ENCODE data around the gene NUTF2.
"Not testable (repeated sequence)": the region's sequence is repeated elsewhere in the genome, so short reads cannot be mapped to it uniquely, and the experiment has no call there.

NUTF2 gene

GRCh38 chr16:67833415-67834241 is 13.1 kb upstream of the NUTF2 start:
- DNase-seq: peak; percentile 88 to 99 (median 96)
- intact Hi-C loops (cut with DNase I): no loop called here

- intact Hi-C loops (cut with DNase I): no loop called here
- DNase-seq: no peak
Observed at GRCh38 chr16:67834242-67834614, 12.5 kb upstream of the NUTF2 start.

GRCh38 chr16:67837190-67837589 is 9.5 kb upstream of the NUTF2 start:
- intact Hi-C loops (cut with DNase I); DNase-seq: not testable (repeated sequence)

- intact Hi-C loops (cut with DNase I): no loop called here
- DNase-seq: no peak
Observed at GRCh38 chr16:67837811-67838210, 8.9 kb upstream of the NUTF2 start.

GRCh38 chr16:67841198-67841815 is 5.4 kb upstream of the NUTF2 start:
- intact Hi-C loops (cut with DNase I): loop anchor here (10.0 kb wide), 3 partner anchors 53 to 317 kb away; partner anchors contain the start of genes ACD, C16orf86, ENKD1 and PARD6A
- DNase-seq: no peak

GRCh38 chr16:67841816-67842508 is 4.8 kb upstream of the NUTF2 start, which contains the start of gene THAP11:
Gene THAP11 (plus strand): TSS chr16:67842320. CDS start chr16:67842555, 235 bp downstream.
- intact Hi-C loops (cut with DNase I): loop anchor here (10.0 kb wide), 3 partner anchors 53 to 317 kb away; partner anchors contain the start of genes ACD, C16orf86, ENKD1 and PARD6A

GRCh38 chr16:67842509-67843342 is 4.0 kb upstream of the NUTF2 start:
- intact Hi-C loops (cut with DNase I): loop anchor here (10.0 kb wide), 3 partner anchors 52 to 318 kb away; partner anchors contain the start of genes ACD, C16orf86, ENKD1 and PARD6A
- DNase-seq: peak; percentile 44 to 96 (median 78)

More at GRCh38 chr16:67841816-67842508, 4.8 kb upstream of the NUTF2 start, which contains the start of gene THAP11:
- peak; percentile 86 to 99 (median 94) for DNase-seq

GRCh38 chr16:67843343-67843765 is 3.4 kb upstream of the NUTF2 start:
- no peak for DNase-seq
- intact Hi-C loops (cut with DNase I): loop anchor here (10.0 kb wide), 3 partner anchors 51 to 319 kb away; partner anchors contain the start of genes ACD, C16orf86, ENKD1 and PARD6A

- intact Hi-C loops (cut with DNase I): loop anchor here (10.0 kb wide), 3 partner anchors 50 to 320 kb away; partner anchors contain the start of genes ACD, C16orf86, ENKD1 and PARD6A
- no peak for DNase-seq
Observed at GRCh38 chr16:67844497-67844896, 2.2 kb upstream of the NUTF2 start.

GRCh38 chr16:67845291-67846062 is 1.3 kb upstream of the NUTF2 start:
- DNase-seq: no peak
- intact Hi-C loops (cut with DNase I): loop anchor here (5.0 to 10.0 kb wide), 4 partner anchors 49 to 321 kb away; partner anchors contain the start of genes ACD, C16orf86, ENKD1 and PARD6A

GRCh38 chr16:67846063-67846319 is 742 bp upstream of the NUTF2 start:
- intact Hi-C loops (cut with DNase I): loop anchor here (5.0 to 10.0 kb wide), 4 partner anchors 49 to 321 kb away; partner anchors contain the start of genes ACD, C16orf86, ENKD1 and PARD6A
- no peak for DNase-seq

GRCh38 chr16:67847064-67847861 is 530 bp downstream of the NUTF2 start, which contains the start of gene CENPT:
Gene CENPT (minus strand): TSS chr16:67847693. CDS start chr16:67833859, 13,834 bp downstream.
- intact Hi-C loops (cut with DNase I): loop anchor here (5.0 to 10.0 kb wide), 4 partner anchors 48 to 322 kb away; partner anchors contain the start of genes ACD, C16orf86, ENKD1 and PARD6A
- peak in 6 of 10 donors; percentile 51 to 94 (median 60) for DNase-seq

- intact Hi-C loops (cut with DNase I): loop anchor here (5.0 to 10.0 kb wide), 4 partner anchors 47 to 323 kb away; partner anchors contain the start of genes ACD, C16orf86, ENKD1 and PARD6A
- no peak for DNase-seq
Observed at GRCh38 chr16:67848118-67848517, 1.4 kb downstream of the NUTF2 start.

- intact Hi-C loops (cut with DNase I): no loop called here
- DNase-seq: no peak
Observed at GRCh38 chr16:67853670-67854069, 6.9 kb downstream of the NUTF2 start.

- no peak for DNase-seq
- intact Hi-C loops (cut with DNase I): no loop called here
Observed at GRCh38 chr16:67855789-67856188, 9.1 kb downstream of the NUTF2 start.

GRCh38 chr16:67856927-67857546 is 10.3 kb downstream of the NUTF2 start:
- no peak for DNase-seq
- intact Hi-C loops (cut with DNase I): no loop called here

GRCh38 chr16:67857547-67858233 is 11.0 kb downstream of the NUTF2 start:
- no peak for DNase-seq
- intact Hi-C loops (cut with DNase I): no loop called here

All from posterior cingulate gyrus (tissue), 11 donors.